Ovary (tissue), 3 donors: ENCODE results near the gene SIN3A.

ENCODE experiments used
- CTCF ChIP-seq, 3 donors: fragments of 450-650 bp in 2 of 3; fragments of 200-600 bp in 1 of 3; IDR thresholded peaks; one replicate each; pipeline versions ENCODE4 v1.5.1 to v1.8.0; 2016 to 2022; ENCODE audit warnings: antibody characterized with exemption in 3 of 3, mild to moderate bottlenecking in 1 of 3
- EP300 ChIP-seq: sonication (generic); formaldehyde crosslinking; IDR thresholded peaks from one replicate; pipeline ENCODE4 v1.6.1; 2017; ENCODE audit warnings: antibody characterized with exemption
- donor health status: DM: no; HTN: no; CAD: no.

GRCh38 chr15:75456710-75457109 is 5.2 kb upstream of the SIN3A start:
- TF ChIP-seq CTCF (IDR thresholded peaks at IDR 0.05) = no peak
- TF ChIP-seq EP300 = no peak
